ENCODE measurements around the gene ITGA3. TPM values are rescaled to one million over a fixed set of nuclear protein-coding genes. Genes with fewer than 3 reads are reported as not detected.

ITGA3 gene
- total RNA-seq, 2 donors from 2014 or later = 31.0 to 36.3 TPM

DNA sequence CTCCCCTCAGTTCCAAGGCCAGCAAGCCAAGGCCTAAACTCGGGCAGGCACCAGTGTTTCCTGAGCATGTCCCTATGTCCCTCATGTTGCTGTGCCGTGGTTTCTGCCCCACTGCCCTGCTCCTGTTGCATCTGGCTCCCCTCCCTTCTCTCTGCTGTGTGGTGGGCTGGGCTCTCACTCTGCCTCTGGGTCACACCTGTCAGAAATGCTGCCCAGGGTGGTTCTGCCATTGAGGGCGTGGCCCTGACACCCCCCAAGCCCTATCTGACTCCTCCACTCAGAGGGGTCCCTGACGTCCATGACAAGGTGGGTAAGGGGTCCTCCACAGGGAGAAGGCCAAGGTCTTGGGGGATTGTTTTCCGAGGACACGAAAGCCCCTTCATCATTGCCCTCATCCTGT, 9.2 kb upstream of the ITGA3 start:
- Histone ChIP-seq H3K4me1 (peaks cover 36% of the 10 kb centered on the region), H3K4me3 (no peak overlapping the region), H3K36me3 (replicated peaks in 1 of 2; ENCODE audit: insufficient read depth in 1 of 2, low read depth in 2 of 2) (no peaks in the 10 kb centered on the region), H3K9me3 (no peaks in the 10 kb centered on the region), H3K27ac (no peak overlapping the region), H3K27me3 (no peaks in the 10 kb centered on the region)
- TF ChIP-seq, protein P1, sequence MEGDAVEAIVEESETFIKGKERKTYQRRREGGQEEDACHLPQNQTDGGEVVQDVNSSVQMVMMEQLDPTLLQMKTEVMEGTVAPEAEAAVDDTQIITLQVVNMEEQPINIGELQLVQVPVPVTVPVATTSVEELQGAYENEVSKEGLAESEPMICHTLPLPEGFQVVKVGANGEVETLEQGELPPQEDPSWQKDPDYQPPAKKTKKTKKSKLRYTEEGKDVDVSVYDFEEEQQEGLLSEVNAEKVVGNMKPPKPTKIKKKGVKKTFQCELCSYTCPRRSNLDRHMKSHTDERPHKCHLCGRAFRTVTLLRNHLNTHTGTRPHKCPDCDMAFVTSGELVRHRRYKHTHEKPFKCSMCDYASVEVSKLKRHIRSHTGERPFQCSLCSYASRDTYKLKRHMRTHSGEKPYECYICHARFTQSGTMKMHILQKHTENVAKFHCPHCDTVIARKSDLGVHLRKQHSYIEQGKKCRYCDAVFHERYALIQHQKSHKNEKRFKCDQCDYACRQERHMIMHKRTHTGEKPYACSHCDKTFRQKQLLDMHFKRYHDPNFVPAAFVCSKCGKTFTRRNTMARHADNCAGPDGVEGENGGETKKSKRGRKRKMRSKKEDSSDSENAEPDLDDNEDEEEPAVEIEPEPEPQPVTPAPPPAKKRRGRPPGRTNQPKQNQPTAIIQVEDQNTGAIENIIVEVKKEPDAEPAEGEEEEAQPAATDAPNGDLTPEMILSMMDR (IDR thresholded peaks at IDR 0.05) = no peak
- TF ChIP-seq POLR2A (IDR thresholded peaks at IDR 0.05) = no peak
- no peak for ATAC-seq
- WGBS, 2 donors = 83 to 89% methylated on average over 3 to 6 of the region's 6 CpGs
- intact Hi-C loops (cut with DNase I) = no loop called here
- DNase-seq = no peak

DNA sequence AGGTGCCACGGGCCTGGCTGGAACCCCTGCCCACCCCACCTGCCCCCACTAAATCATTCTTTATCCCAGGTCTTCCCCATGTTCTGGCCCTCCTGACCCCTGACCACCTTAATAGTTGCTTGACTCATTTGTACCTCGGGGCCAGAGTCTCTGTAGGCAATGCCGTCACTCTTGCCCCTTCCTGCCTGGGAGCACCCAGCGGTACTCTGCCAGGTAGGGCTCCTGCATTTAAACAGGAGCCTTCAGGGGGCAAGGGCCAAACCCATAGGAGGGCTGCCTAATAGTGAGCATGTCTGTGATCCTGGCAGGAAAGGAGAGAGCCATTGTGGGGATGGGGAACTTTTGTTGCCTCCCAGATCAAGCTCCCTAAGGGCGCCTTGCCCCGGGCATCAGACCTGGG, 8.8 kb upstream of the ITGA3 start:
- no peaks in the 10 kb centered on the region for H3K36me3 ChIP-seq (replicated peaks in 1 of 2; ENCODE audit: insufficient read depth in 1 of 2, low read depth in 2 of 2)
- peaks cover 41% of the 10 kb centered on the region for H3K4me1 ChIP-seq
- intact Hi-C loops (cut with DNase I) = no loop called here
- ATAC-seq (no peak), DNase-seq (no peak)
- no peak overlapping the region for H3K27ac ChIP-seq
- no peaks in the 10 kb centered on the region for H3K27me3 ChIP-seq
- no peaks in the 10 kb centered on the region for H3K9me3 ChIP-seq
- H3K4me3 ChIP-seq = no peak overlapping the region
- WGBS, 2 donors = 87 to 96% methylated on average over 4 to 6 of the region's 6 CpGs
- TF ChIP-seq, protein P1 (IDR thresholded peaks at IDR 0.05) = no peak
- no peak for TF ChIP-seq POLR2A (IDR thresholded peaks at IDR 0.05)

DNA sequence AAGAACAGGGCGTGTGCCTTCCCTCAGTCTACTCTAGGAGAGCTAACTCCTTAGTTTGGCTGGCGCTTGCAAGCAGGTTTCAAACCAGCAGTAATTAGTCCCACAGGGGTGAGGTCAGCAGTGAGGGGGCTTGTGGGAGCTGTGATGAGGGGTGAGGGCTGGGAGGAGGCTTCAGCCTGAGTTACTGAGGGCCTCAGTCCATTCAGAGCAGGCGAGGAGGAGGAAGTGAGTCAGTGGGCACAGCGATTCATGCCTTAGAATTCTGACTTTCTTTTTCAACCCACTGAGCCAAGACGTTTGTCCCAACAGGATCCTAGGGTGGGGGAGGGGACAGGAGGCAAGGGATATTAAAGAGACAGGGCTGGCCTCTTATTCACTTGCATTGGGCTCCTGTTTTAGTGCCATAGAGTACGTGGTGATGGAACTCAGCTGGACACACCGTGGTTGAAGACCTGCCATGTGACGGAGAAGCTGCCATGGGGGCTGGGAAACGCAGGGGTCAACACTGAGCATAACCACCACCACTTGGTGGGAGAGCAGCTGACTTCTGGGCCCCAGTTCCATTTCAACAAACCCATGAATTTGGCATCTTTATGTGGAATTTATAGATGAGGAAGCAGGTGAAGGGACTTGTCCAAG, 8.3 kb upstream of the ITGA3 start:
- peaks cover 46% of the 10 kb centered on the region for H3K4me1 ChIP-seq
- H3K9me3 ChIP-seq = no peaks in the 10 kb centered on the region
- 71 to 75% methylated on average over 8 to 9 of the region's 9 CpGs for WGBS, 2 donors
- TF ChIP-seq POLR2A (IDR thresholded peaks at IDR 0.05) = no peak
- TF ChIP-seq, protein P1 (IDR thresholded peaks at IDR 0.05) = no peak
- H3K36me3 ChIP-seq (replicated peaks in 1 of 2; ENCODE audit: insufficient read depth in 1 of 2, low read depth in 2 of 2) = no peaks in the 10 kb centered on the region
- no peak overlapping the region for H3K4me3 ChIP-seq
- DNase-seq (no peak), ATAC-seq (no peak)
- intact Hi-C loops (cut with DNase I) = no loop called here
- H3K27me3 ChIP-seq = no peaks in the 10 kb centered on the region
- H3K27ac ChIP-seq = no peak overlapping the region

DNA sequence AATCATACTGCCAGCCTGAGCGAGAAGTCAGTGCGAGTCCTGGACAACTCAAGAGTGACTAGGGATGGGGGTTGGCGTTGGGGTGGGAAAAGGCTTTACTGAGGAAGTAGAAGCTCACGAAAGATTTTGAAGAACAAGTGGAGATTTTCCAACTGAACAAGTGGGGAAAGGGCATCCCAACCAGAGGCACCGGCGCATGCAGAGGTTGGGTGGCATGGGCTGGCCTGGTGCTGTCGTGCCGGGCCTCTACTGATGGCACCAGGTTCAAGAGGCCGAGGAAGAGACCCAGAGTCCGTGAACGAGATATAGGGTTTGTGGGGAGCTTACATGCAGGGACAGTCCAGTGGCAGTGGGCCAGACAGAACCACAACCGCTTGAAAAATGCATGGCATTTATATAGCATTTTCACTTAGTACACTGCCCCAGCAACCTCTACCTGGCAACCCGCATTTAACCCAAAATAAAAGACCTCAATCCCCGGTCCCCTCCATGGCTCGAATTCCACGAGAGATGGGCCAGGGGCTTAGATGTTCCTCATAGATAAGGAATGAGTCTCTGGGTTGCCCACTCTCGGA, 7.7 kb upstream of the ITGA3 start:
- 86 to 89% methylated on average over 17 of the region's 17 CpGs for WGBS, 2 donors
- TF ChIP-seq, protein P1 (IDR thresholded peaks at IDR 0.05) = no peak
- ATAC-seq = no peak
- Histone ChIP-seq H3K4me3 (no peak overlapping the region), H3K4me1 (peaks cover 50% of the 10 kb centered on the region), H3K27ac (no peak overlapping the region), H3K27me3 (no peaks in the 10 kb centered on the region), H3K36me3 (replicated peaks in 1 of 2; ENCODE audit: insufficient read depth in 1 of 2, low read depth in 2 of 2) (no peaks in the 10 kb centered on the region), H3K9me3 (no peaks in the 10 kb centered on the region)
- no peak for DNase-seq
- intact Hi-C loops (cut with DNase I) = no loop called here

DNA sequence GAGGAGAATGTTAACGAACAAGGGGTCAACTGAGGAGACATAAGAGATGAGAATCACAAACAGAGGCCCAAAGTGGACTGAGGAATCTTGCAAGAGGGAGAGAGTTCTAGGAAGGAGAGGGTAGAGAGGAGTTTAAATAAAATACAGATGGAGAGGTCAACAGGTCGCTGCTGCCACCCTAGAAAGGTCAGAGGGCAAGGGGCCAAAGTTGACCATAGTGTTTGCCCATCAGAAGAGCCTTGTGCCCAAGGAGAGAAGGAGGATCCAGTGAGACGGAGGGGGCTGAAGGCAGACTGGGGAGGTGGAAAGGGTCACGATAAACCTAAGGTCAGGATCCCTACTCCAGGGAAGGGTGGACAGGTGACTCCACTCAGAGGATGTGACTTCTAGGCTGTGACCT, 6.9 kb upstream of the ITGA3 start:
- no peaks in the 10 kb centered on the region for H3K36me3 ChIP-seq (replicated peaks in 1 of 2; ENCODE audit: insufficient read depth in 1 of 2, low read depth in 2 of 2)
- peaks cover 47% of the 10 kb centered on the region for H3K4me1 ChIP-seq
- DNase-seq = no peak
- intact Hi-C loops (cut with DNase I) = no loop called here
- ATAC-seq = no peak
- H3K9me3 ChIP-seq = no peaks in the 10 kb centered on the region
- TF ChIP-seq POLR2A (IDR thresholded peaks at IDR 0.05) = no peak
- TF ChIP-seq, protein P1 (IDR thresholded peaks at IDR 0.05) = no peak
- 80 to 87% methylated on average over 4 of the region's 4 CpGs for WGBS, 2 donors
- H3K27ac ChIP-seq = no peak overlapping the region
- H3K4me3 ChIP-seq = no peak overlapping the region
- H3K27me3 ChIP-seq = no peaks in the 10 kb centered on the region
